ENCODE data around the gene PDX1.

PDX1 gene

DNA sequence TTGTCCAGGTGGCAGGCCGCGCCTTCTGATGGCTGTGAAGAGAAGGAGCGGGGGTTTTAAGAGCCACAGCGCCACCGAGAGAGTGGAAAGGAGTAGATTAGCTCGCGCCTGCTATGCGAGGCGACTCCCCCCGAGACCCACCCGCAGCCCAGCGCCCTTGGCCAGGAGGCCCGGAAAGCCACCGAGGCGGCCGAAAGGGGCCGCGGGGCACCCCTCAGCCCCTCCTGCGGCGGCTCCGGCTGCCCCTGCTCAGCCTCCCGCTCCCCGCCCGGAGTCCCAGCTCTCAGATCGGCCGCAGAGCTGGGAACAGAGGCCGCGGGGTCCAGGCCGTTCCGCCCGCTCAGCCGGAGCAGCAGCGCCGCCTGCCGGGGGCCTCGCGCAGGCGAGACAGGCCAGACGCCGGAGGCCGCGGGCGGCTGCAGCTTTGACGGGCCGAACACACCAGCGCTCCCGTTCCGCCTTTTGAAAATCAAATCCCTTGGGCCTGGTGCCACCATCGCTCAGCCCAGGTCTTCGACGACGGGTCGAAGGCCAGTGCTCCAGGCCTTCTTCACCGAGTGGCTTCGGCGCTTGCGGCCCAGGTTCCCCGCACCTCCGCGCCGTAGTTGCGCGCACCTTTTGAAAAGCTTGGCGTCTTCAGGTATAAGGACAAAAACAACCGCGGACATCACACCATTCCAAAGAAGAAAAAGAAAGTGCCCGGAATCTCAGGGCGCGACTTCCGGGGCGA lies 34.0 kb downstream of the PDX1 start (continued):
- TF ChIP-seq ZNF311 (tag by site-specific recombination; IDR thresholded peaks at IDR 0.05; ENCODE audit: borderline replicate concordance), result no peak
- no peak for TF ChIP-seq ZNF239 (tag by site-specific recombination; IDR thresholded peaks at IDR 0.05)
- no peak for TF ChIP-seq ZNF155 (tag by site-specific recombination; IDR thresholded peaks at IDR 0.05)
- TF ChIP-seq ZXDB (tag by site-specific recombination; IDR thresholded peaks at IDR 0.05), result peak; percentile 40; the same call in 1 of the 2 replicates
- TF ChIP-seq ZSCAN30 (tag by site-specific recombination; IDR thresholded peaks at IDR 0.05), result peak; percentile 95
- 0 out of 2 replicates have a peak, but pooled peaks have one; percentile 42 for TF ChIP-seq ZNF600 (tag by site-specific recombination; IDR thresholded peaks at IDR 0.05)
- TF ChIP-seq CTCF (tag by site-specific recombination; IDR thresholded peaks at IDR 0.05), result peak; percentile 67
- no peak for TF ChIP-seq KLF17 (tag by site-specific recombination; IDR thresholded peaks at IDR 0.05)
- TF ChIP-seq PRDM10 (tag by site-specific recombination; IDR thresholded peaks at IDR 0.05), result 0 out of 2 replicates have a peak, but pooled peaks have one; percentile 18
- TF ChIP-seq ZNF561 (tag by site-specific recombination; IDR thresholded peaks at IDR 0.05; ENCODE audit: borderline replicate concordance), result no peak
- TF ChIP-seq ZNF394 (tag by site-specific recombination; IDR thresholded peaks at IDR 0.05; ENCODE audit: borderline replicate concordance), result 0 out of 2 replicates have a peak, but pooled peaks have one; percentile 39
- TF ChIP-seq, protein P1, sequence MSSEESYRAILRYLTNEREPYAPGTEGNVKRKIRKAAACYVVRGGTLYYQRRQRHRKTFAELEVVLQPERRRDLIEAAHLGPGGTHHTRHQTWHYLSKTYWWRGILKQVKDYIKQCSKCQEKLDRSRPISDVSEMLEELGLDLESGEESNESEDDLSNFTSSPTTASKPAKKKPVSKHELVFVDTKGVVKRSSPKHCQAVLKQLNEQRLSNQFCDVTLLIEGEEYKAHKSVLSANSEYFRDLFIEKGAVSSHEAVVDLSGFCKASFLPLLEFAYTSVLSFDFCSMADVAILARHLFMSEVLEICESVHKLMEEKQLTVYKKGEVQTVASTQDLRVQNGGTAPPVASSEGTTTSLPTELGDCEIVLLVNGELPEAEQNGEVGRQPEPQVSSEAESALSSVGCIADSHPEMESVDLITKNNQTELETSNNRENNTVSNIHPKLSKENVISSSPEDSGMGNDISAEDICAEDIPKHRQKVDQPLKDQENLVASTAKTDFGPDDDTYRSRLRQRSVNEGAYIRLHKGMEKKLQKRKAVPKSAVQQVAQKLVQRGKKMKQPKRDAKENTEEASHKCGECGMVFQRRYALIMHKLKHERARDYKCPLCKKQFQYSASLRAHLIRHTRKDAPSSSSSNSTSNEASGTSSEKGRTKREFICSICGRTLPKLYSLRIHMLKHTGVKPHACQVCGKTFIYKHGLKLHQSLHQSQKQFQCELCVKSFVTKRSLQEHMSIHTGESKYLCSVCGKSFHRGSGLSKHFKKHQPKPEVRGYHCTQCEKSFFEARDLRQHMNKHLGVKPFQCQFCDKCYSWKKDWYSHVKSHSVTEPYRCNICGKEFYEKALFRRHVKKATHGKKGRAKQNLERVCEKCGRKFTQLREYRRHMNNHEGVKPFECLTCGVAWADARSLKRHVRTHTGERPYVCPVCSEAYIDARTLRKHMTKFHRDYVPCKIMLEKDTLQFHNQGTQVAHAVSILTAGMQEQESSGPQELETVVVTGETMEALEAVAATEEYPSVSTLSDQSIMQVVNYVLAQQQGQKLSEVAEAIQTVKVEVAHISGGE (tag by site-specific recombination; conservative IDR thresholded peaks at IDR 0.05; ENCODE audit: low read depth), result no peak
- TF ChIP-seq KLF8 (tag by site-specific recombination; IDR thresholded peaks at IDR 0.05), result peak; percentile 54; the same call in 1 of the 2 replicates
- TF ChIP-seq KLF10 (tag by site-specific recombination; IDR thresholded peaks at IDR 0.05), result no peak

DNA sequence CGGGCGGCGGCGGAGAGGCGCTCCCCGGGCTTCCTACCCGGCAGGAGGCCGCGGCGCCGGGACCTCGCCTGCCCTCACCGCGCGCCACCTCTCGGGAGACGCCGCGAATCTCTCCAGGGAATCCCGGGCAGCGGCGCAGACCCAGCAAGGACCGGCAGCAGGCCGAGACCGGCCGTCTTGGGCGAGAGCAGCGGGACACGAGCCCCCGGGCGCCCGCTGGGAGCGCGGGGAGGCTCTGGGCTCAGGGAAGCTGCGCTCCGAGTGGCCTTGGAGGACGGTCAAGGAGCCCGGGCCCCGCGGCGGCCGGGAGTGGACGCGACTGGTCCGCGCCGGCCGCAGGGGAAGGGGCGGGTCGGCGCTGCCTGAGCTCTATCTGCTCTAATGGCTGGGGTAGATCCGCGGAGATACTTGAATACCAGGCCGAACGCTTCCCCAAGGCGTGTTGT lies 34.6 kb downstream of the PDX1 start:
- Histone ChIP-seq H3K4me3 (ENCODE audit: low read depth, low read length) (peak overlapping the region; percentile 12; the same call in 1 of the 2 replicates), H3K36me3 (ENCODE audit: control insufficient read depth in 2 of 2, insufficient read depth in 1 of 2, low read length in 2 of 2) (no peaks in the 10 kb centered on the region), H3K9me3 (ENCODE audit: control insufficient read depth, insufficient read depth, low read depth, low read length) (no peaks in the 10 kb centered on the region), H3K27ac (ENCODE audit: extremely low read depth, low read depth, low read length) (no peak overlapping the region), H3K4me1 (ENCODE audit: control insufficient read depth, insufficient read depth, low read length) (no peaks in the 10 kb centered on the region; the same call in 1 of the 2 replicates)
- CTCF ChIA-PET, result interaction anchor here (0.6 to 13.6 kb wide), 25 partner anchors 9 to 1056 kb away, joined by 3 to 206 read pairs (median 4); no protein-coding TSS in a partner anchor
- POLR2A ChIA-PET, result interaction anchor here (1.2 kb wide), 2 partner anchors 85 to 128 kb away, joined by 3 to 4 read pairs; no protein-coding TSS in a partner anchor
- TF ChIP-seq ZNF830 (tag by site-specific recombination; IDR thresholded peaks at IDR 0.05; ENCODE audit: low read depth), result no peak
- no peak for TF ChIP-seq MZF1 (tag by site-specific recombination; IDR thresholded peaks at IDR 0.05; ENCODE audit: borderline replicate concordance)
- TF ChIP-seq, protein P2, sequence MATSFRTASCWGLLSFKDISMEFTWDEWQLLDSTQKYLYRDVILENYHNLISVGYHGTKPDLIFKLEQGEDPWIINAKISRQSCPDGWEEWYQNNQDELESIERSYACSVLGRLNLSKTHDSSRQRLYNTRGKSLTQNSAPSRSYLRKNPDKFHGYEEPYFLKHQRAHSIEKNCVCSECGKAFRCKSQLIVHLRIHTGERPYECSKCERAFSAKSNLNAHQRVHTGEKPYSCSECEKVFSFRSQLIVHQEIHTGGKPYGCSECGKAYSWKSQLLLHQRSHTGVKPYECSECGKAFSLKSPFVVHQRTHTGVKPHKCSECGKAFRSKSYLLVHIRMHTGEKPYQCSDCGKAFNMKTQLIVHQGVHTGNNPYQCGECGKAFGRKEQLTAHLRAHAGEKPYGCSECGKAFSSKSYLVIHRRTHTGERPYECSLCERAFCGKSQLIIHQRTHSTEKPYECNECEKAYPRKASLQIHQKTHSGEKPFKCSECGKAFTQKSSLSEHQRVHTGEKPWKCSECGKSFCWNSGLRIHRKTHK (tag by site-specific recombination; IDR thresholded peaks at IDR 0.05), result no peak
- TF ChIP-seq ZNF768 (tag by site-specific recombination; IDR thresholded peaks at IDR 0.05), result no peak
- no peak for TF ChIP-seq KLF17 (tag by site-specific recombination; IDR thresholded peaks at IDR 0.05)
- no peak for TF ChIP-seq ZNF140 (tag by site-specific recombination; IDR thresholded peaks at IDR 0.05)
- TF ChIP-seq ZNF585B (tag by site-specific recombination; IDR thresholded peaks at IDR 0.05), result no peak
- no peak for TF ChIP-seq ZNF416 (tag by site-specific recombination; IDR thresholded peaks at IDR 0.05)
- TF ChIP-seq ZNF121 (tag by site-specific recombination; IDR thresholded peaks at IDR 0.05), result no peak

All from HEK293 (cell line).